HPDE6-E6E7 (cell line): ENCODE data around the gene FBLN5.
A peak's percentile ranks its signal among the peaks of the same experiment; 100 is the strongest.

ENCODE experiments used
- DNase-seq: peaks from one replicate; pipeline ENCODE4 v3.0.0; 2011; ENCODE audit warnings: missing footprints; ENCODE audit errors: extremely low spot score

Gene FBLN5

GRCh38 chr14:91947475-91948184 is at the start of gene FBLN5:
Gene FBLN5, minus strand, starts transcription at chr14:91947694. Its CDS starts 465 bp downstream, at chr14:91947229.
- no peak for DNase-seq

GRCh38 chr14:91996948-91997371 is 49.5 kb upstream of the FBLN5 start:
- DNase-seq = peak; percentile 34

GRCh38 chr14:91987192-91987591 is 39.7 kb upstream of the FBLN5 start:
- no peak for DNase-seq

GRCh38 chr14:91985521-91986255 is 38.2 kb upstream of the FBLN5 start:
- no peak for DNase-seq

GRCh38 chr14:91985008-91985407 is 37.5 kb upstream of the FBLN5 start:
- DNase-seq = no peak

- no peak for DNase-seq
These were observed 36.1 kb upstream of the FBLN5 start for GRCh38 chr14:91983588-91983987.

- DNase-seq = peak; percentile 95
These were observed 32.7 kb upstream of the FBLN5 start for GRCh38 chr14:91980157-91980556.

GRCh38 chr14:91977884-91978283 is 30.4 kb upstream of the FBLN5 start:
- DNase-seq = no peak

GRCh38 chr14:91975763-91976162 is 28.3 kb upstream of the FBLN5 start:
- DNase-seq = no peak

GRCh38 chr14:91971188-91971778 is 23.8 kb upstream of the FBLN5 start:
- no peak for DNase-seq

GRCh38 chr14:91968280-91968679 is 20.8 kb upstream of the FBLN5 start:
- no peak for DNase-seq

GRCh38 chr14:91964724-91965123 is 17.2 kb upstream of the FBLN5 start:
- no peak for DNase-seq

GRCh38 chr14:91964011-91964410 is 16.5 kb upstream of the FBLN5 start:
- DNase-seq = no peak

GRCh38 chr14:91963465-91963864 is 16.0 kb upstream of the FBLN5 start:
- no peak for DNase-seq

- no peak for DNase-seq
These were observed 14.1 kb upstream of the FBLN5 start for GRCh38 chr14:91961297-91962220.

- no peak for DNase-seq
These were observed 10.4 kb upstream of the FBLN5 start for GRCh38 chr14:91957876-91958313.

- DNase-seq = no peak
These were observed 9.1 kb upstream of the FBLN5 start for GRCh38 chr14:91956616-91957015.

- no peak for DNase-seq
These were observed 7.7 kb upstream of the FBLN5 start for GRCh38 chr14:91955168-91955567.

- DNase-seq = no peak
These were observed 5.9 kb upstream of the FBLN5 start for GRCh38 chr14:91953170-91953985.

- no peak for DNase-seq
These were observed 646 bp downstream of the FBLN5 start for GRCh38 chr14:91946622-91947474.
